Measurements from ENCODE around the gene C14orf119.

C14orf119 gene

GRCh38 chr14:23056956-23057756 lies 38.1 kb upstream of the C14orf119 start, which contains the start of gene CDH24:
Gene CDH24 (minus strand): TSS chr14:23057520. CDS start chr14:23055733, 1,787 bp downstream.
- peak within 1 kb of the TSS; percentile 76 for H3K4me3 ChIP-seq (ENCODE audit: low read depth, low read length)
- peak within 1 kb of the TSS; percentile 77 for H3K9ac ChIP-seq (ENCODE audit: low read length)
- H3K14ac ChIP-seq (ENCODE audit: low read length): peak within 1 kb of the TSS; percentile 40
- peaks cover 19% of the 10 kb centered on the region for H3K79me1 ChIP-seq (ENCODE audit: low read length)
- H3K9me3 ChIP-seq (ENCODE audit: insufficient read depth, low read depth, low read length): peaks cover 3% of the 10 kb centered on the region
- H3K27me3 ChIP-seq (ENCODE audit: insufficient read depth, low read length): no peaks in the 10 kb centered on the region
- H3K4ac ChIP-seq (ENCODE audit: low read depth, low read length): peak within 1 kb of the TSS; percentile 76
- peak within 1 kb of the TSS; percentile 70 for H3K18ac ChIP-seq (ENCODE audit: low read length)
- H3K23ac ChIP-seq (ENCODE audit: low read length): no peak within 1 kb of the TSS
- no CpG with 5 or more reads among the region's 73 CpGs for WGBS (ENCODE audit: extremely low coverage, insufficient coverage, insufficient read length)
- peaks cover 12 to 20% of the 10 kb centered on the region in 2 experiments for H3K4me1 ChIP-seq (ENCODE audit: control insufficient read depth in 1 of 2, insufficient read depth in 2 of 2, low read length in 2 of 2)
- H2AFZ ChIP-seq (ENCODE audit: insufficient read depth, low read length, poor library complexity): peak within 1 kb of the TSS; percentile 66
- peaks cover 59 to 62% of the 10 kb centered on the region in 2 experiments for H3K36me3 ChIP-seq (ENCODE audit: control insufficient read depth in 1 of 2, insufficient read depth in 2 of 2, low read length in 2 of 2)
- peak within 1 kb of the TSS; percentile 60 for H2AK5ac ChIP-seq (ENCODE audit: low read length)
- H2BK5ac ChIP-seq (ENCODE audit: low read depth, low read length, poor library complexity): peak within 1 kb of the TSS; percentile 87
- peaks cover 9% of the 10 kb centered on the region for H3K79me2 ChIP-seq (ENCODE audit: control insufficient read depth, insufficient read depth, low read length, poor library complexity)
- peak within 1 kb of the TSS; percentile 88 for H2BK120ac ChIP-seq (ENCODE audit: insufficient read depth, low read length, poor library complexity)
- H3K4me2 ChIP-seq (ENCODE audit: low read length): peak within 1 kb of the TSS; percentile 67
- peak within 1 kb of the TSS; percentile 10 for H2BK12ac ChIP-seq (ENCODE audit: low read length)
- peak within 1 kb of the TSS; percentile 57 for H4K8ac ChIP-seq (ENCODE audit: low read depth, low read length)
- H3K27ac ChIP-seq (ENCODE audit: low read depth, low read length): peak within 1 kb of the TSS; percentile 89
- DNase-seq: peak; percentile 54 to 82
- peak within 1 kb of the TSS; percentile 83 for H4K91ac ChIP-seq (ENCODE audit: low read depth, low read length)
- H4K12ac ChIP-seq (ENCODE audit: low read depth, low read length): peak within 1 kb of the TSS; percentile 45

GRCh38 chr14:23057757-23058653 lies 37.3 kb upstream of the C14orf119 start:
- H2AFZ ChIP-seq (ENCODE audit: insufficient read depth, low read length, poor library complexity): peak overlapping the region; percentile 66
- peak; percentile 89 to 95 for DNase-seq
- peak overlapping the region; percentile 76 for H3K4ac ChIP-seq (ENCODE audit: low read depth, low read length)
- H4K91ac ChIP-seq (ENCODE audit: low read depth, low read length): peak overlapping the region; percentile 83
- peak overlapping the region; percentile 45 for H4K12ac ChIP-seq (ENCODE audit: low read depth, low read length)
- H3K27ac ChIP-seq (ENCODE audit: low read depth, low read length): peak overlapping the region; percentile 89
- H3K36me3 ChIP-seq (ENCODE audit: control insufficient read depth in 1 of 2, insufficient read depth in 2 of 2, low read length in 2 of 2): peaks cover 57 to 62% of the 10 kb centered on the region in 2 experiments
- H3K4me3 ChIP-seq (ENCODE audit: low read depth, low read length): peak overlapping the region; percentile 75
- peak overlapping the region; percentile 60 for H2AK5ac ChIP-seq (ENCODE audit: low read length)
- H3K4me1 ChIP-seq (ENCODE audit: control insufficient read depth in 1 of 2, insufficient read depth in 2 of 2, low read length in 2 of 2): peaks cover 19 to 29% of the 10 kb centered on the region in 2 experiments
- no peaks in the 10 kb centered on the region for H3K27me3 ChIP-seq (ENCODE audit: insufficient read depth, low read length)
- H3K79me1 ChIP-seq (ENCODE audit: low read length): peaks cover 23% of the 10 kb centered on the region
- H2BK5ac ChIP-seq (ENCODE audit: low read depth, low read length, poor library complexity): peak overlapping the region; percentile 87
- no CpG with 5 or more reads among the region's 51 CpGs for WGBS (ENCODE audit: extremely low coverage, insufficient coverage, insufficient read length)
- H3K18ac ChIP-seq (ENCODE audit: low read length): peak overlapping the region; percentile 70
- peaks cover 3% of the 10 kb centered on the region for H3K9me3 ChIP-seq (ENCODE audit: insufficient read depth, low read depth, low read length)
- H3K9ac ChIP-seq (ENCODE audit: low read length): peak overlapping the region; percentile 73
- no peak overlapping the region for H2BK12ac ChIP-seq (ENCODE audit: low read length)
- peak overlapping the region; percentile 36 for H3K14ac ChIP-seq (ENCODE audit: low read length)
- peak overlapping the region; percentile 88 for H2BK120ac ChIP-seq (ENCODE audit: insufficient read depth, low read length, poor library complexity)
- no peak overlapping the region for H3K23ac ChIP-seq (ENCODE audit: low read length)
- H3K4me2 ChIP-seq (ENCODE audit: low read length): peak overlapping the region; percentile 67
- peaks cover 9% of the 10 kb centered on the region for H3K79me2 ChIP-seq (ENCODE audit: control insufficient read depth, insufficient read depth, low read length, poor library complexity)
- peak overlapping the region; percentile 57 for H4K8ac ChIP-seq (ENCODE audit: low read depth, low read length)

- Histone ChIP-seq H3K14ac (ENCODE audit: low read length) (no peak overlapping the region), H4K12ac (ENCODE audit: low read depth, low read length) (no peak overlapping the region), H3K4me2 (ENCODE audit: low read length) (no peak overlapping the region), H3K4ac (ENCODE audit: low read depth, low read length) (no peak overlapping the region), H4K91ac (ENCODE audit: low read depth, low read length) (no peak overlapping the region), H3K79me1 (ENCODE audit: low read length) (peaks cover 24% of the 10 kb centered on the region), H3K27me3 (ENCODE audit: insufficient read depth, low read length) (no peaks in the 10 kb centered on the region), H3K36me3 (ENCODE audit: control insufficient read depth in 1 of 2, insufficient read depth in 2 of 2, low read length in 2 of 2) (peaks cover 49 to 59% of the 10 kb centered on the region in 2 experiments), H3K18ac (ENCODE audit: low read length) (no peak overlapping the region), H3K9ac (ENCODE audit: low read length) (no peak overlapping the region), H3K4me1 (ENCODE audit: control insufficient read depth in 1 of 2, insufficient read depth in 2 of 2, low read length in 2 of 2) (peaks cover 23 to 34% of the 10 kb centered on the region in 2 experiments), H2BK5ac (ENCODE audit: low read depth, low read length, poor library complexity) (no peak overlapping the region), H3K4me3 (ENCODE audit: low read depth, low read length) (no peak overlapping the region), H3K79me2 (ENCODE audit: control insufficient read depth, insufficient read depth, low read length, poor library complexity) (peaks cover 9% of the 10 kb centered on the region), H3K27ac (ENCODE audit: low read depth, low read length) (no peak overlapping the region), H2AFZ (ENCODE audit: insufficient read depth, low read length, poor library complexity) (no peak overlapping the region), H2BK120ac (ENCODE audit: insufficient read depth, low read length, poor library complexity) (no peak overlapping the region), H3K9me3 (ENCODE audit: insufficient read depth, low read depth, low read length) (peaks cover 1% of the 10 kb centered on the region), H3K23ac (ENCODE audit: low read length) (no peak overlapping the region), H4K8ac (ENCODE audit: low read depth, low read length) (no peak overlapping the region), H2AK5ac (ENCODE audit: low read length) (no peak overlapping the region), H2BK12ac (ENCODE audit: low read length) (no peak overlapping the region)
- no peak for DNase-seq
- WGBS (ENCODE audit: extremely low coverage, insufficient coverage, insufficient read length): no CpG with 5 or more reads among the region's 32 CpGs
Measured at GRCh38 chr14:23058654-23059504, 36.4 kb upstream of the C14orf119 start.

All from trophoblast cell (in vitro differentiated cells and primary cell).